Measurements from ENCODE around the gene FAM222A. TPM values are rescaled to one million over a fixed set of nuclear protein-coding genes. Genes with fewer than 3 reads are reported as not detected.
"Not testable (repeated sequence)": the region's sequence is repeated elsewhere in the genome, so short reads cannot be mapped to it uniquely, and the experiment has no call there.

FAM222A gene
- total RNA-seq, 2 donors from 2014 or later: 21.6 to 24.4 TPM

DNA sequence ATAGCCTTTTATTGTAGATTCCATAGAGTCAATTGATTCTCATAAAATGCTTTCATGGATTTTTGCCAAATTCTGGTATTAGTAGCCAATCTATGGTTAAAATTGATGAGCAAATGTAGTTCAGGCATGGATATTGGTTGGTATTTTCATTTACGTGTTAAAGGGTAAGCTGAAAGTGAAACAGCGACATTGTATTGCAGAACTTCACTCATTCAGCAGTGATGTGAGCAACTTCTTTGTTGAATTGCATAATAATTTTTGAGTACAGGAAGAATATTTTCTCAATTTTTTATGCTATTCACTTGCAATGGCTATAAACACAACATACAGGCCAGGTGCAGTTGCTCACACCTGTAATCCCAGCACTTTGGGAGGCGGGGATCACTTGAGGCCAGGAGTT lies 24.2 kb upstream of the FAM222A start:
- H3K27me3 Mint-ChIP-seq (ENCODE audit: insufficient read depth): peaks cover 29% of the 10 kb centered on the region
- H3K36me3 Mint-ChIP-seq (ENCODE audit: low read depth): no peaks in the 10 kb centered on the region
- Histone ChIP-seq H3K27ac (ENCODE audit: low read depth, low read length) (no peak overlapping the region), H3K27me3 (ENCODE audit: control insufficient read depth, insufficient read depth, low read length, poor library complexity, severe bottlenecking) (no peaks in the 10 kb centered on the region), H3K36me3 (ENCODE audit: control insufficient read depth, insufficient read depth, low read length) (no peaks in the 10 kb centered on the region), H3K9me3 (ENCODE audit: control insufficient read depth, low read length) (no peaks in the 10 kb centered on the region), H3K4me3 (ENCODE audit: low read length) (no peak overlapping the region), H3K9ac (ENCODE audit: extremely low read depth, low read length, poor library complexity, severe bottlenecking) (no peak overlapping the region), H3K4me1 (ENCODE audit: control insufficient read depth, insufficient read depth, low read length) (no peaks in the 10 kb centered on the region)
- no peak for DNase-seq
- 92% methylated on average over 3 of the region's 3 CpGs for WGBS, 2 experiments (ENCODE audit: insufficient coverage in 1 of 2, insufficient read length in 1 of 2)
- H3K4me1 Mint-ChIP-seq: no peaks in the 10 kb centered on the region
- H3K9me3 Mint-ChIP-seq: peaks cover 5% of the 10 kb centered on the region
- no peak overlapping the region for H3K4me3 Mint-ChIP-seq
- no peak overlapping the region for H3K27ac Mint-ChIP-seq
- TF ChIP-seq, protein P1, sequence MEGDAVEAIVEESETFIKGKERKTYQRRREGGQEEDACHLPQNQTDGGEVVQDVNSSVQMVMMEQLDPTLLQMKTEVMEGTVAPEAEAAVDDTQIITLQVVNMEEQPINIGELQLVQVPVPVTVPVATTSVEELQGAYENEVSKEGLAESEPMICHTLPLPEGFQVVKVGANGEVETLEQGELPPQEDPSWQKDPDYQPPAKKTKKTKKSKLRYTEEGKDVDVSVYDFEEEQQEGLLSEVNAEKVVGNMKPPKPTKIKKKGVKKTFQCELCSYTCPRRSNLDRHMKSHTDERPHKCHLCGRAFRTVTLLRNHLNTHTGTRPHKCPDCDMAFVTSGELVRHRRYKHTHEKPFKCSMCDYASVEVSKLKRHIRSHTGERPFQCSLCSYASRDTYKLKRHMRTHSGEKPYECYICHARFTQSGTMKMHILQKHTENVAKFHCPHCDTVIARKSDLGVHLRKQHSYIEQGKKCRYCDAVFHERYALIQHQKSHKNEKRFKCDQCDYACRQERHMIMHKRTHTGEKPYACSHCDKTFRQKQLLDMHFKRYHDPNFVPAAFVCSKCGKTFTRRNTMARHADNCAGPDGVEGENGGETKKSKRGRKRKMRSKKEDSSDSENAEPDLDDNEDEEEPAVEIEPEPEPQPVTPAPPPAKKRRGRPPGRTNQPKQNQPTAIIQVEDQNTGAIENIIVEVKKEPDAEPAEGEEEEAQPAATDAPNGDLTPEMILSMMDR (conservative IDR thresholded peaks at IDR 0.05): no peak

DNA sequence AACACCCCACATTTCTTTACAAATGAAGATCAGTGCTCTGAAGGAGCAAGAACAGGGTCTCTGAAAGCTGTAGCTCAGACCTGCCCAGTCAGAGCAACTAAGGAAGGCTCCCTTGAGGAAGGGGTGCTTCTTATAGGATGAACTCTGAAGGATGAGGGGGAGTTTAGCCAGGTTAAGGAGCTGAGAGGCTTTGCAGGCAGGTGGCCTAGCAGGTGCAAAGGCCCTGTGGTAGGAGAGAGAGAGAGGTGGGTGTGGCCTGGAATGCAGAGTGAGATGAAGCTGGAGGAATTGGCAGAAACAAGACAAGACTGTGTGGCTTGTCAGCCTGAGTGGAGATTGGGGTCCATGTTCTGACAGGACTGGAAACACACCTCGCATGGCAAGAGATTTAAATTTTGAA lies 20.5 kb upstream of the FAM222A start:
- Histone ChIP-seq H3K9me3 (ENCODE audit: control insufficient read depth, low read length) (no peaks in the 10 kb centered on the region), H3K27me3 (ENCODE audit: control insufficient read depth, insufficient read depth, low read length, poor library complexity, severe bottlenecking) (no peaks in the 10 kb centered on the region), H3K9ac (ENCODE audit: extremely low read depth, low read length, poor library complexity, severe bottlenecking) (no peak overlapping the region), H3K36me3 (ENCODE audit: control insufficient read depth, insufficient read depth, low read length) (no peaks in the 10 kb centered on the region), H3K4me1 (ENCODE audit: control insufficient read depth, insufficient read depth, low read length) (peaks cover 11% of the 10 kb centered on the region), H3K4me3 (ENCODE audit: low read length) (no peak overlapping the region), H3K27ac (ENCODE audit: low read depth, low read length) (no peak overlapping the region)
- Mint-ChIP-seq H3K36me3 (ENCODE audit: low read depth) (no peaks in the 10 kb centered on the region), H3K4me3 (no peak overlapping the region), H3K27me3 (ENCODE audit: insufficient read depth) (peaks cover 17% of the 10 kb centered on the region), H3K4me1 (peaks cover 10% of the 10 kb centered on the region), H3K27ac (no peak overlapping the region), H3K9me3 (peaks cover 5% of the 10 kb centered on the region)
- DNase-seq: no peak
- TF ChIP-seq, protein P1 (conservative IDR thresholded peaks at IDR 0.05): no peak
- 100% methylated on average over 1 of the region's 1 CpG; no CpG with 5 or more reads in 1 of the 2 experiments for WGBS, 2 experiments (ENCODE audit: insufficient coverage in 1 of 2, insufficient read length in 1 of 2)

DNA sequence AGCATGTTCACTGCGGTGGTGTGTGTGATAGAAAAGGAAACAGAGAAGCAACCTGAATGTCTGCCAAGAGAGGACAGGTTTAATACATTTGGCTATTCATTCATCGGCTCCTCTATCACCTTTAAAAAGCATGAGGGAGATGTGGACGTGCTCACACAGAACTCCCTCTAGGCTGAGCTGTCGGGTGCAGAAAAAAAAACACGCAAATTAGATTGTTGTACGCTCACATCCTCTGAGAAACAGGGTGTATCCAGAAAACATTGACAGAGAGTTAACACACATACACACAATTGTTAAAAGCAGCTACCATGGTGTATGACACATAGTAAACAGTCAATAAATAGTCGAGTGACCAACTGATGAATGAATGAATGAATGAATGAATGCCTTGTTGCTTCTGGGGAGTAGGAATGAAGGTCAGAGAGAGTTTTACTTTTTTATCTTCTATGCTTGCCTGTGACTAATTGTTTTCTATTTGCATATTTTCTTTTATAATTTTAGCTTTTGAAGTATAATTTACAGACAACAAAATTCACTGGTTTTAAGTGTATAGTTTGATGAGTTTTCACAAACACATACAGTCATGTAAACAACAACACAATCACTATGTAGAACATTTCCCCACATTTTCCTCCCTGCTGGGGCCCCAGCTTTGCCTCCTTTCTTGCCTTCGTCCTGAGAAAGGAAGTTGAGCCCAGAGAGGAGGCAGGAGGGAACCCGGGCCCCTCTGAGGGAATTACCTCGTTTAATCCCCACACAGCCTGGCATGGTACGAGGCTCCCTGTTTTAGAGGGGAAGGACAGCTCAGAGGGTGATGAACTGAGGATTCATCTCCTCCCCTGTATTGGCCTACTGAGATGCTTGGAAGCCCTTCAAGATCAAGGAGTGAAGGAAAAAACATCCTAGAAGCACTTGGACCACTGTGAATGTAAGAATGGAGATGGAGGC lies 19.7 kb upstream of the FAM222A start:
- Histone ChIP-seq H3K9me3 (ENCODE audit: control insufficient read depth, low read length) (no peaks in the 10 kb centered on the region), H3K27me3 (ENCODE audit: control insufficient read depth, insufficient read depth, low read length, poor library complexity, severe bottlenecking) (no peaks in the 10 kb centered on the region), H3K9ac (ENCODE audit: extremely low read depth, low read length, poor library complexity, severe bottlenecking) (no peak overlapping the region), H3K36me3 (ENCODE audit: control insufficient read depth, insufficient read depth, low read length) (no peaks in the 10 kb centered on the region), H3K4me3 (ENCODE audit: low read length) (no peak overlapping the region), H3K27ac (ENCODE audit: low read depth, low read length) (no peak overlapping the region), H3K4me1 (ENCODE audit: control insufficient read depth, insufficient read depth, low read length) (peaks cover 12% of the 10 kb centered on the region)
- WGBS, 2 experiments (ENCODE audit: insufficient coverage in 1 of 2, insufficient read length in 1 of 2): 74 to 76% methylated on average over 7 to 11 of the region's 11 CpGs
- Mint-ChIP-seq H3K4me3 (no peak overlapping the region), H3K36me3 (ENCODE audit: low read depth) (no peaks in the 10 kb centered on the region), H3K9me3 (peaks cover 5% of the 10 kb centered on the region), H3K27me3 (ENCODE audit: insufficient read depth) (peaks cover 17% of the 10 kb centered on the region), H3K4me1 (peaks cover 11% of the 10 kb centered on the region), H3K27ac (no peak overlapping the region)
- DNase-seq: no peak
- TF ChIP-seq, protein P1 (conservative IDR thresholded peaks at IDR 0.05): no peak

DNA sequence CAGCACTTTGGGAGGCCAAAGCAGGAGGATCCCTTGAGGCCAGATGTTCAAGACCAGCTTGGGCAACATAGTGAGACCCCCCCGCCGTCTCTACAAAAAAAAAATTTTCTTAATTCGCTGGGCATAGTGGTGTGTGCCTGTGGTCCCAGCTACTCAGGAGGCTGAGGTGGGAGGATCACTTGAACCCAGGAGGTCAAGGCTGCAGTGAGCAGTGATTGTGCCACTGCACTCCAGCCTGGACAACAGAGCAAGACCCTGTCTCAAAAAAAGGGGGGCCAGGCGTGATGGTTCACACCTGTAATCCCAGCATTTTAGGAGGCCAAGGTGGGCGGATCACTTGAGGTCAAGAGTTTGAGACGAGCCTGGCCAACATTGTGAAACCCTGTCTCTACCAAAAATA lies 19.0 kb upstream of the FAM222A start:
- H3K9me3 Mint-ChIP-seq; H3K4me3 Mint-ChIP-seq; H3K27ac Mint-ChIP-seq; H3K27ac ChIP-seq (ENCODE audit: low read depth, low read length); DNase-seq; H3K9ac ChIP-seq (ENCODE audit: extremely low read depth, low read length, poor library complexity, severe bottlenecking); H3K27me3 ChIP-seq (ENCODE audit: control insufficient read depth, insufficient read depth, low read length, poor library complexity, severe bottlenecking); H3K36me3 ChIP-seq (ENCODE audit: control insufficient read depth, insufficient read depth, low read length); H3K4me3 ChIP-seq (ENCODE audit: low read length); H3K9me3 ChIP-seq (ENCODE audit: control insufficient read depth, low read length); H3K36me3 Mint-ChIP-seq (ENCODE audit: low read depth): not testable (repeated sequence)
- Mint-ChIP-seq H3K27me3 (ENCODE audit: insufficient read depth) (peaks cover 17% of the 10 kb centered on the region), H3K4me1 (peaks cover 13% of the 10 kb centered on the region)
- H3K4me1 ChIP-seq (ENCODE audit: control insufficient read depth, insufficient read depth, low read length): peaks cover 12% of the 10 kb centered on the region
- WGBS, 2 experiments (ENCODE audit: insufficient coverage in 1 of 2, insufficient read length in 1 of 2): 79 to 89% methylated on average over 4 to 6 of the region's 6 CpGs
